HG02588 (cell line): ENCODE measurements around the gene ANKRD34A.

Experiments
- ATAC-seq: cut with Tn5 transposase; IDR thresholded peaks from one replicate; pipeline ENCODE4 v1.9.1; 2021; ENCODE audit warnings: mild to moderate bottlenecking, moderate library complexity; ENCODE audit not compliant: unreplicated experiment

Gene ANKRD34A

DNA sequence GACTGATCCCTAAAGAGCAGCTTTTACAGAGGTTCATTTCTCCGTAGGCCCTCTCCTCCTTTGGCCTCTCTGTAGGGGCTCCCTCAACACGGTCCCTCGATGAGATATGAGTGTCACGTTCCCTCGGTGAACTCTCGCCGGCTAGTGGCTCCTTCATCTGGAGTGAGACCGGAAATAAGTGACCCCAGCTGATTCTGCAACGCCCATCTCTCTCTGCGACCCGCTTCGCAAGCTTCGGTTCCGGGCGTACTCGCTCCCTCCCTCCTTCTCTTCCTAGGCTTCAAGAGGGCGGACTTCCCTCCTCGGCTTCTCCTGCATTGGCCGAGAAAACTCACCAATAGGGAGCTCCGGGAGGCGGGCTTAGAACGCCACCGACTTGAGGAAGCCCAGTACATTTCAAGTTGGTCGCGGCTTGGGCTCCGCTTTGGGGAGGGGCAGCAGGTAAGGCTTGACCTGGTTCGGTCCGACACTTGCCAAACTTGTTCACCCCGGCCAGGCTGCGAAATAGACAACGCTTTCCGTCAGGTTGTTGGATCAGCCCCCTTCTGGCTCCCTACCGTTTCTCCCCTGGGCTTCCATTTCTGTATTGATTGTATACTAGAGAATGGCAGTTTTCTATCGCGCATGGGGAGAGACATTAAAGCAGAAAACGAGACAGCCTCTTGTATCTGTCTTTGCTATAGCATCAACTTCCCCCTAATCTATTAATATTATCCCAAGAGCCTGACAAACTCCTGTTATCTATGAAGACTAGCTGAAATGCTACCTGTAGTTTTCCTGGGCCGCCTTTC lies at the start of gene ANKRD34A, which contains the start of gene POLR3GL:
Gene ANKRD34A, minus strand, starts transcription at position 248 of the 791 bp plus-strand sequence. CDS start 2,816 bp downstream, outside the sequence.
Gene POLR3GL, plus strand, starts transcription at position 363 of the 791 bp plus-strand sequence. CDS start 10,176 bp downstream, outside the sequence.
- ATAC-seq: peak; percentile 89

DNA sequence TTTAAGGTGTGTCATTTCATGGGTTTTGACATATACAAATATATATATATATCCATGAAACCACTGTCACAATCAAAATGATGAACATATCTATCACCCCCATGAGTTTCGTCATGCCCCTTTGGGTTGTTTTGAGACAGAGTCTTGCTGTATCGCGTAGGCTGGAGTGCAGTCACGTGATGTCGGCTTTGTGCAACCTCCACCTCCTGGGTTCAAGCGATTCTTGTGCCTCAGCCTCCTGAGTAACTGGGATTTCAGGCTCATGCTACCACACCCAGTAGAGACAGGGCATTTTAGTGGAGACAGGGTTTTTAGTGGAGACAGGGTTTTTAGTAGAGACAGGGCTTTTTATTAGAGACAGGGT lies 49.2 kb upstream of the ANKRD34A start:
- ATAC-seq: no peak

DNA sequence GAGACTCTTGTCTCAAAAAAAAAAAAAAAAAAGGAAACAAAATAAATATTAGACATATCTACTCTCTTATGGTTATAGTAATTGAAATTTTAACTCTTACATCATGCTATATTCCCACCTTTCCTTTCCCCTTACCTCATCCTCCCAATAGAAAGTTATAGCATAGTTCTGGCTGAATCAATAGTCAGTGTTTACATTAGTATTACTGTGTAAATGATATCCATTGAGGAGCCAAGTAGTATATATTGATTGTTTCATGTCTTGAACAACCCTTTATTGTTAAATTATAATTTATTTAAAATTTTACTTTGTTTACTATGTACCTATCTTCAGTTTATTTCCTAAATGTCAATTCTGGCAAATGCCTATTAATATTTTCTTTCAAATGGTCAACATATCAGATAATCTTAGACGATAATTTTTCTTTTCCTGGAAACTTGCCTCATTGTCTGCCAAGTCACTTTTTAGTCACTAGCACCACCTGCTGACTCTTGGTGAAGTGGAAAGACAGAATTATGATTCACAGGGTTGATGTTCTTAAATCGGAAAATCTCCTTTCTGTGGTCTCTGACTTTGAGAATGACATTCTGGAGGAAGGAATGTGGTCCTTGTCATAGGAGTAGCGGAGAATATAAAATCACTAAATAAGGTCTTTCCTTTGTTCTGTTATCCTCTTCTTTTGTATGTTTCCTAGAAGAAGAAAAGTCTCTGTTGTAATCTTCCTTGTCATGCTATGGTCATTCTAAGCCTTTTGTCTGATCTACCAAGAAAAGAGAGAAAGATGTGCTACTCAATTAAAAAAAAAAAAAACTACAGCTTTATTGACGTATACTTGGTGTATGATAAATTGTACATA lies 48.6 kb upstream of the ANKRD34A start:
- ATAC-seq: no peak

GRCh38 chr1:146010126-146010738 lies 45.9 kb upstream of the ANKRD34A start:
- ATAC-seq: no peak

- no peak for ATAC-seq
These were observed 43.2 kb upstream of the ANKRD34A start for GRCh38 chr1:146007489-146008133.

- ATAC-seq: no peak
These were observed 37.3 kb upstream of the ANKRD34A start for GRCh38 chr1:146001709-146002108.

GRCh38 chr1:145999321-146000024 lies 35.1 kb upstream of the ANKRD34A start:
- no peak for ATAC-seq

- ATAC-seq: no peak
These were observed 33.3 kb upstream of the ANKRD34A start for GRCh38 chr1:145997718-145998023.

DNA sequence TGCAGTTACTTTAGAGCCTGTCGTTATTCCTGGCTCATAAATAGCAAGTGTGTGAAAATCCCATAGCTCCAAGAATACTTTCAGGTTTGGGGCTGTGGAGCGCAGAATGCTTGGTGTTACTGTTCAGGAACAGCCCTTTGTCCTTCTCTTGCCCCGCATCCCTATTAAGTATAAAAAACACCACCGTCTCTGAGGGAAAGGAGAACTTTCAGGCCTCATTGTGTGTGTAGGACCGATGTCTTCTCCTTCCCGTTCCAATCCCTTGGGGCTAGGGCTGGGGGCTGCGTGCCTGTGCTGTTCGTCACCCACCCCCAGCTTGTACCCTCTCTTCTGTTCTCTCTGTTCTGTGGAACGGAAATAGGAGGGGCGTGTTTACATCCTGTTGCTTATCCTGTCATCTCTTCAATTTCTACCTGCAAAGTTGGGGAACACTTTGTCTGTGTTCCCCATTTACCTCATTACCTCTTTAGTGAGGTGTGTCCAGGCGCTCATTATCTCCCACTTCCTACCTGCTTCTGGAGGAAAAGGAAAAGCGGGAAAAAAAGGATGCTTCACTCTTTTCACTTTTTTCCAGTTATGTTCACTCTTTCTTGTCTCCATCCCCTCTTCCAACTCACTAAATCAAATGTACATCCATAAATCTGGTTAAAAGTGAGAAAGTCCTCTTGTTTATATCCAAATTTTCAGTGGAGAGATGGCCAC lies 32.8 kb upstream of the ANKRD34A start:
- ATAC-seq: peak; percentile 21

DNA sequence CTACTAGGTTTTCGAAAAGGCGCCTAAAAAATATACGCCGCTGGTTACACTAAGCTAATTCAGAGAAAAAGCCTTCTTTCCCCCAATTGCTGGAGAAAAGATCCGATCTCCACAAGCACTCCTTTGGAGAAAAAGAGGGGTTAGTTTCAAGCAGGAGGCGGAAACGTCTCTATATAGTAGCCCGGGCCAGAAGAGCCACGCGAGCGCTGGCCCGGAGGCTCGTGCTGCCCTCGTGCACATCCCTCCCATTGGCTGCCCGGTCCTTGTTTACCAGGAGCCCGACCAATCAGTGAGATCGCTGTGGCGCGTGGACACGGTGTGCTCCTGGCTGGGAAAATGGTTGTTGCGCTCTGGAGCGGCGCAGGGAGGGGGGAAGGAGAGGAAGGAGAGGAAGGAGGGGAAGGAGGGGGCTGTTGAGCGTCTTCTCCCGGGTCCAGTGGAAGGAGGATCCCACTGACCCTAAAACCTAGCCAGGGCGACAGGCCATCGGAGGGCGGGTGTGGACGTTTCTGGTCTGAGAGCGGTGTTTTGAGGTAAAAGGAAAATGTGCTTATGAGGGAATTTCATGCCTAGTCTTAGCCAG lies 32.1 kb upstream of the ANKRD34A start, which contains the start of gene TXNIP:
Gene TXNIP, minus strand, starts transcription at position 147 of the 583 bp plus-strand sequence. CDS start 313 bp downstream, outside the sequence.
- peak; percentile 89 for ATAC-seq

GRCh38 chr1:145995964-145996432 lies 31.6 kb upstream of the ANKRD34A start:
- no peak for ATAC-seq

DNA sequence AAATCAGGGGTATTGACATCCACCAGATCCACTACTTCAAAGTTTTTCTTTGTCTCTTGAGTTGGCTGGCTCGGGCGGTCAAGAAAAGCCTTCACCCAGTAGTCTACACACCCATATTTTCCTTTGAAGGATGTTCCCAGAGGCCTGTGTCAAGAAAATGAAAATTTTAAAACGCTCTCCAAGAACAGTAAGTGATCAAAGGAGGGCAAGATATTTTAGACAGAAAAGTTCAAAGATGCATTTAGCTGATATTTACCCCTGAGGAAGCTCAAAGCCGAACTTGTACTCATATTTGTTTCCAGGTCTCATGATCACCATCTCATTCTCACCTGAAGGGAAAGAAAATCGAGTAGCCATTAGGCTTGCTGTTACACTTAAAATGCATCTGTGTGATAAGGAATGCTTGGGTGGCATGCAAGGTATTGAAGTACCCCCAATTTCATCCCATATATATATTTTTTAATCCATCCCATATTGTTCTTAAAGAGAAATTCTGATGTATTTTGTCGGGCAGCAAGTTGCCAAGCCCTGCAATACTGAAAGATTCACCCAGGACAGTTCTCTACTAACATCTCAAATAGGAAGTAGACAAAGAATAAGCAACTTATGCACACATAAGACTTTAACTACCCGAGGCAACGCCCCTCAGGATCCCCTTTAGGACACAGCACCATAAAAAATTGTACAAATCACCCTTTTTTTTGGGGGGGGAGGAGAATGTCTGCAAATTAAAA lies 30.9 kb upstream of the ANKRD34A start:
- ATAC-seq: no peak

- no peak for ATAC-seq
These were observed 30.2 kb upstream of the ANKRD34A start for GRCh38 chr1:145994391-145995120.

DNA sequence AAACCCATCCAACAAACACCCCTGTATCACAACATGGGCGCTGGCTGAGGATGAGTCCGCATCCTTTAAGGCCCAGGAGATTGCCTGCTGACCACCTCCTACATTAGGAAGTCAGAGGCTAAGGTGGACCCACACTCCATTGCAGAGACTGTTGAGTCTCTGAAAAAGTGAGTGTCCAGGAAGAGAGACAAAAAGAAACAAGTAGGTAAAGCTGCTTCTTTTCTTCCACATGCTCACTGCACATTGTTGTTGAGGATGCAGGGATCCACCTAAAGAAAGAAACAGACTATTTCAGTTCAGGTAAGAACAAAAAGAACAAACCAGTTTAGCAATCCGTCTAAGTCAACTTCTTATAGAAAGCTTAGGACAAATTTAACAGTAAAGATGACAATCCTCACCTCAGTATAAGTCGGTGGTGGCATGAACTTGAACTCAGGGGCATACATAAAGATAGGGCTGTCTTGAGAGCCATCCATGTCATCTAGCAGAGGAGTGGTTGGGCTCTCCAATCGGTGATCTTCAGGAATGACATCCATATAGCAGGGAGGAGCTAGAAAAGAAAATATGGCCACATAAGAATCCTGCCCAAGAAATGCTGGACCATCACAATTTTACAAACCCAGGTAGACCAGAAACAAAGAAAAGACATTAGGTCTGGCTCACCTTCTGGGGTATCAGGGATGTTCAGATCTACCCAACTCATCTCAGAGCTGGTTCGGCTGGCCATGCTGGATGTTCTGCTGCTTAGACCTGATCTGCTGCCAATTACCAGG lies 29.4 kb upstream of the ANKRD34A start:
- ATAC-seq: no peak

DNA sequence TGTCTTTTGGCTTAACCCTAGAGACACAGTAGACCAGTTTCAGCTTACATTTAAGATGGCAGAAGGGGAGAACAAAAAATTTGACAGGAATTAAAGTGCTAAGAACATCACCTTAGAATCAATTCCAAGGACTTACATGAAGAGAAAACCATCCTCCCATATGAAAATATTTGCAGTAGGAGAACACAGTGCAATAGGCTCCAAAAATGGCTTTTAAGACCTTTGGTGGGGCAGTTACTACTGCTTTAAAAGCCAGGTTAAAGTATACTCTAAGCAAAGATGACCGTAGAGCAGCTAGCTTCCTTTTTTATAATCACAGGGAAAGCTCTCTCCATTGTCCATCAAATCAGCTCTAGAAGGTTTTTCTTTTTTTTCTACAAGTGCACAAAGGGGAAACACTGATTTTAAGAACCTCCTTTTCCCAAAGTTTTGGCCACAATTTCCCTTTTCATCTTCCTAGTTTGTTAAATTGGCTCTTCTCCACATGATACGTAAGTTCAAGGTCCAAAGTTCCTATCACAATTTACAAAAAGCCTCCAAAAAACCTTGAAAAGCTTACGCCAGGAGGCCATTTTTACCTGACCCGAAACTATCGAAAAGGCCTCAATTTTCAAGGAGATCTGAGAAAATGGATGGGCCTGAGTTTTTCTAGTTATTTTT lies 28.7 kb upstream of the ANKRD34A start:
- ATAC-seq: no peak

- ATAC-seq: no peak
These were observed 28.1 kb upstream of the ANKRD34A start for GRCh38 chr1:145992502-145992936.
